NCI-H82 (cell line): ENCODE data around the gene CXCR6.
"Not testable (repeated sequence)": the region's sequence is repeated elsewhere in the genome, so short reads cannot be mapped to it uniquely, and the experiment has no call there.

Experiments used
- DNase-seq: peaks from one replicate; lab custom pipeline; 2025; lab: John Stamatoyannopoulos, UW

CXCR6 gene

GRCh38 chr3:45988804-45989203 lies 45.5 kb downstream of the CXCR6 start:
- DNase-seq = no peak

DNA sequence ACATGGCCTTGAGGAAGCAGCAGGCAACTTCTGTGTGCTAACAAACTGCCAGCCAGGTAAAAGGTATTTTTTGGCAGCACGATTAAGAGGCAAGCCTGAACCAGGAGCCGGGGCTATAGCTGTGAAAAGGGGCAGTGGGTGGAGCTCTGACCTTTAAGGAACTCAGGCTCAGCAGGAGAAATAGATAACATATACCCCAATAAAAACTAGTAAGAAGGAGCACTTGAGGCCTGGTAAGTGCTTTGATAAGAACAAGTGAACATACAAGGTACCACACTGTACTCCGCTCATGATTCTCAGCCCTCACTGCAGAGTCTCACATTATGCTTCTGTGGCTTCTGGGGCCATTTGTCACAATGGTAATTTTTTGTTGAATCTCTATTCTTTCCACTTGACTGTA lies 46.9 kb downstream of the CXCR6 start:
- no peak for DNase-seq

GRCh38 chr3:45991341-45991740 lies 48.1 kb downstream of the CXCR6 start:
- no peak for DNase-seq

- no peak for DNase-seq
Observed at GRCh38 chr3:45992133-45992729, 49.0 kb downstream of the CXCR6 start.

DNA sequence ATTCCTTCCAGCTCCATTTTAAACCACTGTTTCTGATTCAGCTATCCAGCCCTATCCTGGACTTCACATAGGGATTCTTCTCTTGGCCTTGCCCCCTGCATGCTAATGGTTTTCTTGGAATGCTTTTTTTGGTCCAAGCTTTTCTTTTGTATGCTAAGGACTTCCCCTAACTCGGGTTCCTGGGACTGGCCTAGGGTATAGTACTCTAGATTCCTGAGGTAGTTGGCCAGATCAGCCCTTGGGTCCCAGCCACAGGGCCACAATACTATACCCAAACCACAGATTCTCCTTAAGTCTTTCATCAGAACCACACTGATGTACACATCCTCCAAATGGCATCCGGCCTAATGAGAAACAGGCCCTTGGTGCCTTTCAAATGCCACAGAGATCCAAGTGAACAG lies 49.6 kb downstream of the CXCR6 start:
- DNase-seq = no peak

DNA sequence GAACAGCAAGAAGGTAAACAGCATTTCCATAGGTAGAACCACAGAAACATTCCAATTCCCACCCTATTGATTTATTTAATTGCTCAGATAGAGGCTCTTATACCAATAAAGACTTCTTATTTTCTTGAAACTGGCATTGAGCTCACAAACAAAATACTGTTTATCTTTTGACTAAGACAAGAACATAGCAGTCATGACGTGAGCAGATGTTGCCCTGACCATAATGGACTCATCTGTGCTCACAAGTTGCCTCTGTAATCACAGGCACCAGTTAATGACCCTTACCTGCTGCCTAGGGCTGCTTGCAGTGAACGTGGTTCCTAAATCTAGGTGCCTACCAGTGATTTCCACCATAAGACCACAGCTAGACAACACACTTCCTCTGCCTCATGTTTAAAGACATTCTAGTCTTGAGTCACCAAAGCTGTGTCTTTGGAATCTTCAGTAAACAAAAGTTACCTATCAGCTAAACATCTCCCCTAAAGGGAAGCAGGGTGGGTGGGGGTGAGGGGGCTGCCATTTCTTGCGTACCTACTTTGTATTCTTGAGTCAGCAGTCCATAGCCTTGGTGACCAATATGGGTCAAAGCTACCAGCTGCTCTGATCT lies 50.3 kb downstream of the CXCR6 start:
- DNase-seq = peak; percentile 29

- peak; percentile 96 for DNase-seq
Observed at GRCh38 chr3:45994419-45995235, 51.4 kb downstream of the CXCR6 start.

DNA sequence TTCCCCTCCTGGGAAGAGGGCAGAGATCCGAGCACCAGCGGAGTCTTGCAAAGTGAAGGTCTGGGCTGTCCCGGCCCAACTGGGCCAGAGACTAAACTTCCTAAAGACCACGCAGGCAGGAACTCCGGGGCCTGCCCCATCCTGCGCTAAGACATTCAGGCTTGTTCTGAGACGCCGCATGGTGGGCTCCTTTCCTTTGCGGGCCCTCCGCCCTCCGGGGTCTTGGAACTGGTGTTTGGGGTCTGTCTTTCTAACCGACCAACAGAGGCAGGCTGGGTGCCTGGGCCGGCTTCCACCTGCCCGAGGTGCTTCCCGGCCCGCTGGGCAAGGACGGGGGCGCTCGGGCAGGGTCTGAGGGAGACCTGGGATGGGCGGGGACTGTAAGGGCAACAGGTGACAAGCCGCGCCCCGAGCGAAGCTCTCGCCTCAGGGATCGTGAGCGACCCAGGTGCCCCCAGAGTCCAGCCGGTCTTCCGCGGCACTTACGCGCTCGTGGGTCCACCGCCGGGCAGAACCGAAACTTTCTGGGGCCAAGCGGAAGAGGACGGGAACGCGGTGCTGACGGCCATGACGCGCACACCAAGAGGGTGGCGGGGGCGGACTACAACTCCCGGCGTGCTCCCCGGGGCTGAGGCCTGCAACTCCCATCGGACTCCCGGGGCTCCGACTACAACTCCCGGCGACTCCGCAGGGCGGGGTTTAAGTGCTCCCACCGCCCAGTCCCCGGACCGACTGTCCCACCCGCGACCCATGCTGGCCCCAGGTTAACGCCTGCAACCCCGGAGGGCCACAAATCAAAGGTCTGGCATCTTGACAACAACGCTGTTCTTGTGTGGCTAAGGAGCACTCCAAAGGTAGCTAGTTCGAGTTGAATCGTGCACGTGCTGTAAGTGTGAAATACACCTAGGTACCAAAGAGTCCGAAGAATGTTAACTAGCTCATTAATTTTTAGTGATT lies 52.2 kb downstream of the CXCR6 start, which contains the start of gene FYCO1:
Gene FYCO1, minus strand, starts transcription at position 589 of the 957 bp plus-strand sequence. CDS start 10,914 bp downstream, outside the sequence.
- peak; percentile 94 for DNase-seq

DNA sequence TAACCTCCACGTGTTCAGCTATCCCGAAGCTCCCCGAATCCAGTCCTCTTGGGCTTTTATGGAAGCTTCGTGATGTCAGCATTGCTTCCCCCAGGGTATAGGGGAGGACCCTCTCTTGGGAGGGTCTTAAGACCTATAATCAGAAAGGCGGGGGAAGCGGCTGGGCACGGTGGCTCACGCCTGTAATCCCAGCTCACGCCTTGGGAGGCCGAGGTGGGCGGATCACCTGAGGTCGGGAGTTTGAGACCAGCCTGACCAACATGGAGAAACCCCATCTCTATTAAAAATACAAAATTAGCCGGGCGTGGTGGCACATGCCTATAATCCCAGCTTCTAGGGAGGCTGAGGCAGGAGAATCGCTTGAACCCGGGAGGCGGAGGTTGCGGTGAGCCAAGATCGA lies 54.2 kb downstream of the CXCR6 start:
- DNase-seq = not testable (repeated sequence)

GRCh38 chr3:45997942-45998341 lies 54.7 kb downstream of the CXCR6 start:
- DNase-seq = no peak
